22Rv1 (cell line): Measurements from ENCODE around the gene CELF2.

ENCODE experiments used
- ZFX ChIP-seq: fragments of 450-650 bp; IDR thresholded peaks from 2 replicates; pipeline ENCODE4 v1.6.1; 2017; ENCODE audit warnings: antibody characterized with exemption, borderline replicate concordance
- TF ChIP-seq, protein P1 (sequence below): fragments of 450-650 bp; IDR thresholded peaks from 2 replicates; pipeline ENCODE4 v1.5.1; 2017; ENCODE audit warnings: mild to moderate bottlenecking

GRCh38 chr10:11018855-11019631, 1.4 kb downstream of the CELF2 start:
- TF ChIP-seq, protein P1, sequence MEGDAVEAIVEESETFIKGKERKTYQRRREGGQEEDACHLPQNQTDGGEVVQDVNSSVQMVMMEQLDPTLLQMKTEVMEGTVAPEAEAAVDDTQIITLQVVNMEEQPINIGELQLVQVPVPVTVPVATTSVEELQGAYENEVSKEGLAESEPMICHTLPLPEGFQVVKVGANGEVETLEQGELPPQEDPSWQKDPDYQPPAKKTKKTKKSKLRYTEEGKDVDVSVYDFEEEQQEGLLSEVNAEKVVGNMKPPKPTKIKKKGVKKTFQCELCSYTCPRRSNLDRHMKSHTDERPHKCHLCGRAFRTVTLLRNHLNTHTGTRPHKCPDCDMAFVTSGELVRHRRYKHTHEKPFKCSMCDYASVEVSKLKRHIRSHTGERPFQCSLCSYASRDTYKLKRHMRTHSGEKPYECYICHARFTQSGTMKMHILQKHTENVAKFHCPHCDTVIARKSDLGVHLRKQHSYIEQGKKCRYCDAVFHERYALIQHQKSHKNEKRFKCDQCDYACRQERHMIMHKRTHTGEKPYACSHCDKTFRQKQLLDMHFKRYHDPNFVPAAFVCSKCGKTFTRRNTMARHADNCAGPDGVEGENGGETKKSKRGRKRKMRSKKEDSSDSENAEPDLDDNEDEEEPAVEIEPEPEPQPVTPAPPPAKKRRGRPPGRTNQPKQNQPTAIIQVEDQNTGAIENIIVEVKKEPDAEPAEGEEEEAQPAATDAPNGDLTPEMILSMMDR = no peak
- no peak for TF ChIP-seq ZFX
